ENCODE data around the gene ISCA2.
"Not testable (repeated sequence)": the region's sequence is repeated elsewhere in the genome, so short reads cannot be mapped to it uniquely, and the experiment has no call there.

Gene ISCA2

DNA sequence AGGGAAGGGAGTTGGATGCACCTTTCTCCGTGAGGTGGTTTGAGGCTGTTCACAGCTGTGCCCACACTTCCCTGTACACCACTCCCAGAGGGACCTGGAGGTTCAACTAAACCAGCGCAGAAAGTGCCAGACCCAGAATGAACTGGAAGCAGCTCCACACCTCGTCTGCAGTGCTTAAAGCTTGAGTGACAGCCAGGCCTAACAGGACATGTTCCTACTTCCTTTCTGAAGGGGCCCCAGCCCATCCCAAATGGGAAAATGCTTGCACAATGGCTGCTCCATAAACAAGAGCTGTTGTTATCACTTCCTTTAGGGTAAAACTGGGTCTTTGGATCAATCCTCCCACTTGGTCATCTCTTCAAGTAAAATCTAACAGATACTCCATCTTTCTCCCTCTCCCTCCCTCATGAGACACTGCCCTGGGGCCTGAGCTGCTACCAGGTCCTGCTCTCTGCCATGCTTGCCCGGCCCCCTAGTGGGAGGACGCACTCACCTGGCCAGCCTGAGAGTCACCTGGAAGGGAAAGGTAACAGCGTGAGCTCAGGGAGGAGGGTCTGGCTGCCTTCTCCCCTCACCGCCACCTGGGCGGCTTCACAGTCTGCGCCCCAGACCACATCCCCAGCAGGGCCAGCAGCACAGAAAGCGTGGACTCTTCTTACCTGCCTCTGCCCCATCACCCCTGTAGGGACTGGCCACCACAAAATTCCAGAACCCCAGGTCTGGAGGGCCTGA lies 33.5 kb downstream of the ISCA2 start:
- in situ Hi-C loops (cut with MboI; ENCODE audit: low sequenced_read_pairs): no loop called here

DNA sequence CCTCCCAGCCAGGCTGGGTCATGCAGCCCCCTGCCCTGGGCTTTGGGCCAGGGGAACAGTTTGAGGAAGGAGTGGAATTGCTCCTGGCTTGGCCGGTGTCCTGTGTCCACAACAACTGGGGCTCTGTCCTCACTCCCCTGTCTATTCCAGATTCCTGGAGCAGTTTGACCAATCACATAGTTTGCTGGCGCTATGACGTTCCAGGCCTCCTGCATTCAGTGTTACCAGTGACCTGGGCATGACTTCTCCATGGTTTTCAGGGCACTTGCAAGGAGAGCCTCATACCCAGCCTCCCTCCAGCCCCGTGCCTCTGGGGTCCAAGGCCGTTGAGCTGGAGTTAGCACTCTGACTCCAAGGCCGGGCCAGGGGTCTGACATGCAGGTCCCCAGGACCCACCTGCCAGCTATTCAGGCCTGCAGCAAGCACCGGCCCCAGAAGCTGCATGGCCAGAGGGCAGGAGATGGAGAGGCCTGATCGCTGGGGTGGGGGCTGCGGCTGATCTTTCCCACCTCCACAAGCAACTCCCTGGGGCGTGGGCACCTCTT lies 34.2 kb downstream of the ISCA2 start:
- in situ Hi-C loops (cut with MboI; ENCODE audit: low sequenced_read_pairs): no loop called here

DNA sequence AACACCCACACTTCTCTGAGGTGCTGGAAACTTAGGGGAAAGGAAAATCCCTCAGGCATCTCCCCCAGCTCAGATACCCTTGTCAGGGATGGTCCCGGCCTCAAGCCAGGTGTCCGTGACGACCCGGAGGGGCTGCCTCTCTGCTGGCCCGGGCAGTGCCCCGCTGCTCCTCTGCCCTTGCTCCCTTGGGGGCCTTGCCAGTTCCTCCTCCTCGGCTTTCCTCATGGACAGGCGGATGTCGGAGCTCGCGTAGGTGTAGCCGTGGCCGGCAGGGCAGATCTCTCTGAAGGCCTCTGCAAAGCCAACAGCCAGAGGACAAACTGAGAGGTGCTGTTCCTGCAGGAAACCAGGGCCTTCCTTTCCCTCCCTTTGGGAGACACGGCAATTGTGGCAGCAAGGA lies 34.8 kb downstream of the ISCA2 start:
- in situ Hi-C loops (cut with MboI; ENCODE audit: low sequenced_read_pairs): no loop called here

DNA sequence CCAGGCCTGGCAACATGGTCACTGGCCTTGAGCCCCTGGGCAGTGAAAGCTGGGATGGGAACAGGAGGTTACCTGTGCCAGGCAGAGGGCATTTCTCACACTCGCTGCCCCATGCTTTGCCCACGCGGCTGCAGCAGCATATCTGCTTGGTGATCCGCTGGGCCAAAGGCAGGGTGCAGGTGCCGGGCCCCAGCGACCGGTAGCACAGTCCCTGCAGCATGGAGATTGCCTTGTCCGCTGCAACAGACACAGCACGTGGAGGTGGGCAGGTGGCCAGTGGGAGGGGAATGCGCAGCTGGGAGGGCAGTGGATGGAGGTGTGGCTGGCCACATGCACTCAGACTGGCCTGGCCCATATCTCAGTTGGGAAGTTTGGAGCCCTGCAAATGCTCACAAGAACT lies 35.3 kb downstream of the ISCA2 start:
- in situ Hi-C loops (cut with MboI; ENCODE audit: low sequenced_read_pairs): no loop called here

DNA sequence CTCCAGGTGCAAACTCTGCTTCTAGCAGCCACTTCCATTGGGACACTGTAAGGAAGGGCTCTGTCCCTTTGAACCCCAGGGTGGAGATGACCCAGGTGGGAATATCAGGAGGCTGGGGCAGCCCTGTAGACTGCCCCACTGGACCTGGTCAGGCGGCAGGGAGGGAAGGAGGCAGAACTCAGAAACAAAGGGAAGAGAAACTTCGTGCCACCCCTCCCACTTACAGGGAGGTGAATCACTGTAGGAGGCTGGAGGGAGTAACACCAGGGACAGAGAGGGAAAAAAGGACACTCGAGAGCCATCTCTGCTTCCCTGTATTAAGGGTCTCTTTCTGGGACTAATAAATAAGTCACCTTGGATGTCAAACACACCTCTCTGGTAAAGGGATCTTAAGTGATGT lies 37.4 kb downstream of the ISCA2 start:
- in situ Hi-C loops (cut with MboI; ENCODE audit: low sequenced_read_pairs): no loop called here

DNA sequence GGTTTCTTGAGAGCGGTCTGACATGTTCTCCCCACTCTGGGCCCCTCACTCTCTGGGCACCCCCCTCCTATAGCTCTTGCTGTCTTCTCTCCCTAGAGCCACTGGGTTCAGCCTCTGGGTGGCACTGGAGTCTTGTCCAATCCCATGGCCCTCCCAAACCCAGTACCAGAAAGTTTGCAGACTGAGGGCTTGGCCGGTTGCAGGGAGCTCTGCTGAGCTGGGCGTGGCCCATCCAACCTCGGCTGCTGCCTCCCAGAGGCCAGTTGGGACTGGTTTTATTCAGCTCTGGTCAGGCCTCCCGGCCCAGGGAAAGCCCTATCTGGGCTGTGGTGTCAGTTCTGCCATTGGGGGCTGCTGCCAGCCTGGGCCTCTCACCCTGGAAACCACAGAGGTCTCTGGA lies 37.9 kb downstream of the ISCA2 start:
- in situ Hi-C loops (cut with MboI; ENCODE audit: low sequenced_read_pairs): no loop called here

DNA sequence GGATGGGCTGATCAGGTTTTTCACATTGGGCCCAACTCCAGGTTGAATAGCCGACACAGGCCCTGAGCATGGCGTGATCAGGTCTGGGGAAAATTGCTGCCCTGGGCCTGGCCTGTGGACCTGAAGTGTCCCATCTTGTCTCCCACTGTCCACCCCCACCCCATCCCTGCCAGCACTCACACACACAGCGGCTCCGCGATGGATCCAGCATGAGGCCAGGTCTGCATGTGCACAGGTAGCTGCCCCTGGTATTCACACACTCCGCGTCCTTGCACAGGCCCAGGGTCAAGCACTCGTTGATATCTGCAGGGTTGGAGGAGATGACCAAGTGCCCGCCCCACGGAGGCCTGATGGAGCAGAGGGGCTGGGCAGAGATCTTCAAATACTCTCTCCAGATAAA lies 38.7 kb downstream of the ISCA2 start:
- in situ Hi-C loops (cut with MboI; ENCODE audit: low sequenced_read_pairs): no loop called here

DNA sequence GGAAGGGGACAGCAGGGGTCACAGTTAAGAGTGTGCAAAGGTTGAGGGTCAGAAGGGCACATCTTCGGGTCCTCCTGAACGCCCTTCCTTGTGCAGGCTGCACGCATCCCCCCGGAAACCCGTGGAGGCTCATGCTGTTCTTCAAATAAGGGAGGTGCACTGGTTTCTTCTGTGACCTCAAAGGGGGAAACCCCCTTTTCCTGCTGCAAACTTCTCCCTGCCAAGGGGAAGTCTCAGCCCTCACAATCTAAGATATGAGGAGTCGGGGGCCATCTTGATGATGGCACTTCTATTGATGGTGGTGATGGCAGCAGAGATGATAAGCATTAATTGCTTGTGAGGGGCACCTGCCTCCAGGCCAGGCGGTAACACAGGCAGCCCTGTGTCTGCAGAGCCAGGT lies 40.0 kb downstream of the ISCA2 start:
- in situ Hi-C loops (cut with MboI; ENCODE audit: low sequenced_read_pairs): no loop called here

DNA sequence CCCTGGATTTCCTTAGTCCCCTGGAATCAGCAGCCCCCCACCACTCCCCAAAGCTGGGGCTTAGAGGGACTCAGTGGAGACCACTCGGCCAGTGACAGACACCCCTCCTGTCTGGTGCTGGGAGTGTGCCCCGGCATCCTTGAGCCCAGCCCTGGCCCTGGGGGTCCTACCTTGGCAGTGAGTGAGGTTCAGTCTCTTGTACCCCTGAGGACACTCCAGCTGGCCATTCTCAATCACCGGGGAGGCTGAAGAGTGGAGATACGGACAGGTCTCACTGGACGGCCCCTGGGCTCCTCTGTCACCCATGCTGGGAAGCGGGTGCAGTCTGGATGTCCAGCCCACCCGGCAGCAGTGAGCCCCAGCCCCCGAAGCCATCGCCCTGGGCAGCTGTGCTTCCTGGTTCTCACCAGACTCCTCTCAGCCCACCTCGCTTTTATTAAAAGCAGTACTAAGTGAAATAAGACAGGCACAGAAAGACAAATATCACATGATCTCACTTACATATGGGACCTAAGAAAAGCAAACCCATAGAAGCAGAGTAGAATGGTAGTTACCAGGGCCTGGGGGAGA lies 42.3 kb downstream of the ISCA2 start:
- in situ Hi-C loops (cut with MboI; ENCODE audit: low sequenced_read_pairs): no loop called here

DNA sequence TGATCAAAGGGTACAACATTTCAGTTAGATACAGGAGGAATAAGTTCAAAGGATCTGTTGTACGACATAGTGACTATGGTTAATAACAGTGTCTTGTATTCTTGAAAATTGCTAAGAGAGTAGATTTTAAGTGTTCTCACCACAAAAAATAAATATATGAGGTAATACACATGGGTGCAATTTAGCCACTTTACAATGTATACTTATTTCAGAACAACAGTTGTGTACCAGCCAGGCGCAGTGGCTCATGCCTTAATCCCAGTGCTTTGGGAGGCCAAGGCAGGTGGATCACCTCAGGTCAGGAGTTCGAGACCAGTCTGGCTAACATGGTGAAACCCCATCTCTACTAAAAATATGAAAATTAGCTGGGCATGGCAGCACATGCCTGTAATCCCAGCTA lies 42.8 kb downstream of the ISCA2 start:
- in situ Hi-C loops (cut with MboI; ENCODE audit: low sequenced_read_pairs): not testable (repeated sequence)

DNA sequence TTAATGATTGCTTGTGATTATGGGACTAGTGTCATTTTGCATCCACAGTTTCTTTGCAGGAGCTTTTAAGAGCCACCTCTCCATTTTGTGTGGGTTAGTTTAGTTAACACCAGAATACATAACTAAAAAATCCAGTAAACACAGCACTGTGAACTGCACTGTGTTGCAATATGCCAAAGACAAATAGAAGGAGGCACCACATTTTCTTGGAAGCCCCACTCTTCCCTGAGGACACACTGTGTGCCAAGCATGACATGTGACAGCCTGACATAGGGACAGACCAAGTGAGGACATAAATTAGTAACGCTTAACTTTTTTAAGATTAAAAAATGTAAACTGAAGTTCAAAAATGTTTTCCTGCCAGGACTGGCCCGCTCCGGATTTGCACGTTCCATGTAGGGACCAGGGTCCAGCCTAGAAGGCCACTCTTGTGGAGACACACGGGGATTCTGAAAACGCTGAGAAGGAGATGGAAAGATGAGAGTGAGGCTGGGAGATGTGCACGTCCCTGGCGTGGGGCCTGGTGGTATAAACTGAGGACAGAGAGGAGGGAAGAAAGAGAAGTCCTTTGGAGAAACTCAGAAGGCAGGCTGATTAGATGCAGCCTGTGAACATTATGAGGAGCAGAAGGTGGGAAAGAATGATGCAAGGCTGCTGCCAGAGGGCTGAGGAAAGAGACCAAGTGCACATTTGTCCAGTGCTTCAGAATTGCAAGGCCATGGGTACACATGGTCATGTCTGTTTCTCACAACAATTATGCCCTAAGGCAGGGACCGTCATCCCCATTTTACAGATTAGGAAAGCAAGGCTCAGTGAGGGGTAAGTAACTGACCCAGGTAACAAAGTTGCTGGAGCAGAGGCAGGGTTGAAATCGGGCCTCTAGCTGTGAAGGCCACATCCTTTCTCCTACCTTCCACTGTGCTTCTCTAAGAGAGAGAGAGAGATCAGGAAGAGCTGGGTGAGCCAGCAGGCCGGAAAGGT lies 45.1 kb downstream of the ISCA2 start:
- in situ Hi-C loops (cut with MboI; ENCODE audit: low sequenced_read_pairs): no loop called here

DNA sequence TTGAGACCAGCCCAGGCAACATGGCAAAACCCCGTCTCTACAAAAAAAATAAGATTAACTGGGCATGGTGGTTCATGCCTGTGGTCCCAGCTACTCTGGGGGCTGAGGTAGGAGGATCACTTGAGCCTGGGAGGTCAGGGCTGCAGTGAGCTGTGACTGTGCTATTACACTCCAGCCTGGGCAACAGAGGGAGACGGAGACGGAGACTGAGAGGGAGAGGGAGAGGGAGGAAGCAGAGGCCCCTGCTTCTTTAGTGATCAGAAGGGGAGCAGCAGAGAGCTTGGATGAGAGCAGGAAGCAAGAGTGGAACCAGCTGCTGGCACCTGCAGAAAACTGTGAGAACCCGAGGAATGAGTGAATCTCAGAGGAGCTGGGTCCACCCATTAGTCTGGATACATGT lies 45.9 kb downstream of the ISCA2 start:
- in situ Hi-C loops (cut with MboI; ENCODE audit: low sequenced_read_pairs): no loop called here

DNA sequence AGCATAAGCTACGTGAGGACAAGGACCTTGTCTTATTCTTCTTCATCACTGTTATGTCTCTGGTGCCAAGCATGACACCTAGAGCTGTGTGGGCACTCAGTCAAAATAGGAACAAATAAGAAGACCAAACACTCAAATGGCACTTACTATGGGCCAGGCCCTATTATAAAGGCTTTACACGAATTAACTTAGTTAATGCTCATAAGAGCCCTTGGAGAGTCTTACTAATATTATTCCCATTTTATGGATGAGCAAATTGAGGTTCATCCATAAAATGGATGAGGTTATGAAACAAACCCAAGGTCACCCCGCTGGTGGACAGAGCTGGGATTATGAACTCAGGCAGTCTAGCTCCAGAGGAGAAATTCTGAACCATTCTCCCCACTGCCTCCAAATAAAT lies 47.7 kb downstream of the ISCA2 start:
- in situ Hi-C loops (cut with MboI; ENCODE audit: low sequenced_read_pairs): no loop called here

DNA sequence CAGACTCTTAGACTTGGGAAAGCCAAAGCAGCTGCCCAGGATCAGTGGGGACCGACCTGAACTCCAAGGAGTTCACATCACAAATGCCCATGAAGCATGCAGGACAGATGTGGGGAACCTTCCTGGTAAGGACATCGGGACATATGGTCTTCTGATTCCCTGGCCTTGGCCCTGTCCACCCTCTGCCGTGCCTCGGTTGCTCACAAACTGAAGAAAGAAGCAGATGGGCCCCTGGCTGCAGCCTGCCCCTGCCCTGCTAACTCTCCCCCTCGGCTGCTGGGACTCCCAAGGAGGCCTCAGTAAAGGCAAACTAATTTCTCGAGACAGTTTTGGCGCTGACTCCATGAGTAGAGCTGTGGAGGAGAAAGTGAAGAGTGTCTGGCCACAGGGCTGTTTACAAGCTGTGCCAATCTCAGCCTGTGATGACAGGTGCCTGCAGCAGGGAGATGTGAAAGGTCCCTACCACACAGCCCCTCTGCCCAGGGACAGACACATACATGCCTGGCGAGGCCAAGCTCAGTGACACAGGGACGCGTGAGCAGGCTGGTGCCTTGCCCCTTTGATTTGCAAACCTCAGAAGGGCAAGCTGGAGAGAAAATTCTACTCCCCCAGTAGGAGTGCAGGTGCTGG lies 48.6 kb downstream of the ISCA2 start:
- in situ Hi-C loops (cut with MboI; ENCODE audit: low sequenced_read_pairs): no loop called here

DNA sequence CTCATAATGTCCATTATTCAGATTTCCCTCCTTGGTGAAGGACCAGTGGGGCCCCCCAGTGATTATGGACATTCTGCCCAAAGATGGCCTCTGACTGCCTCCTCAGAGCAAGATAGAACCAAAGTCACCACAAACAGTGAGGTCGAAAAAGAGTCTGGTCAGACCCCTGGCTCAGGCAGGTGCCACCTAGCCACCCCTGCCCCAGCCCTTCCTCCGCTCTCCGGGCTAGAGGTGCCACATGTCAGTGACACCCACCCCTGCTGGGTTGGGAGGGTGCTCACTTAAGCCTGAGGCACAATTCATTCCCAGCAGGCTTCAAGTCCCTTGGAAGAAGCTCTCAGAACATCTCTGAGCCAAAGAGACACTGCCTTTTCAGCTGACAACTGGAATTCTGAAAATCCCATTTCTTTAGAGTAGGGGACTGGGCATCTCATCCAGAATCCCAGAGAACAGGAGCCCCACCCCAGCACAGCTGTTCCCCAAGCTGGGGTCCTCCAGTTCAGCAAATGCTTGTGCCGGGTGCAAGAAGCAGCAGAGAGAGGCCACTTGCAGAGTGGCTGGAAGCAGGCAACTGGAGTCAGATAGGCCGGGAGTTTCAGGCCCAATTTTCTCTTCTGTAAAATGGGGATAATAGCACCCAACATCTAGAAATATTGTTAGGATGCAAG lies 50.3 kb downstream of the ISCA2 start:
- in situ Hi-C loops (cut with MboI; ENCODE audit: low sequenced_read_pairs): no loop called here

DNA sequence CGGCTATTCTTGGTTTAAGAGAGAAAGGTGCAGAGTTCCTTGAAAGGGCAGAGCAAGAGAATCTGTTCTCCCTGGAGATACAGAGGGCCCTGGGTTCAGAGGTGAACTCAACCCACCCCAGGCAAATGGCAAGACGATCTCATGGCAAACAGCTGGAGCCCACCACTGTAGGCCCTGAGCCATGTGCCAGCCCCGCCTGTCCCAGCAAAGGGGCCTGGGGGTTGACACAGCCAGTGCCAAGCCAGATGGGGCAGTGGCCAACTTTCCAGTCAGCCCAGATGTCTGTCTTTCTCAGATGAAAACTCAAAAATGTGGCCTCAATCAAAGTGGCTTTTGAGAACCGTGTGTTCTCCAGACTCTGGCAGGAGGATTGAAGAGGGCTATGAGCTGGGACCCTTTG lies 51.8 kb downstream of the ISCA2 start:
- in situ Hi-C loops (cut with MboI; ENCODE audit: low sequenced_read_pairs): no loop called here

DNA sequence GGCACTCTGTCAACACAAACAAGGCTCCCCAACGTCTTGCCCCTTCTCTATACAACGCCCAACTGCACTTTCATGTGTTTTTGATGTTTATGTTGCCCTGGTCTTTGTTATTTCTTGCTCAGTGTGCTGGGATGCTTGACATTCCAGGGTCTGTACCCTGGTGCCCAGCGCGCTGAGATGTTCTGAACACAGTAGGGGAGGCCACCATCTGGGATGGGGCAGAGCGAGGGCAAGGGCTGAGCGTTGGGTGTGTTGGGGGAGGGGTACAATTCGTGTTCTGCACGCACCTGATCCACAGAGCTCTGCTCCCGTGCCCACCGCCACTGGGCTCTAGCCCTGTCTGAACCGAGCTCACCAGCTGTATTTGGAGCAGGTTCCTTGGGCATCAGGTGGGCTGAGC lies 52.9 kb downstream of the ISCA2 start:
- in situ Hi-C loops (cut with MboI; ENCODE audit: low sequenced_read_pairs): no loop called here
